Effector memory CD8-positive, alpha-beta T cell (primary cell): ENCODE measurements around the gene LIMS1.
"Not testable (repeated sequence)": the region's sequence is repeated elsewhere in the genome, so short reads cannot be mapped to it uniquely, and the experiment has no call there.

Source experiments
- ATAC-seq: fragments of 150-1000 bp; cut with Tn5 transposase; replicated peaks from 2 replicates; pipeline ENCODE4 v1.10.0; 2021; ENCODE audit warnings: mild to moderate bottlenecking, moderate library complexity
- DNase-seq, 3 experiments: peaks; one replicate each; pipeline ENCODE4 v3.0.0; 2021
- H3K27ac Mint-ChIP-seq, 2 donors: one replicate each; pipeline ENCODE4 v1.8.0; 2022; ENCODE audit warnings: mild to moderate bottlenecking in 2 of 2, mixed read lengths in 2 of 2, moderate library complexity in 2 of 2
- H3K27me3 Mint-ChIP-seq, 2 donors: one replicate each; pipeline ENCODE4 v1.8.0; 2022; ENCODE audit warnings: mixed read lengths in 2 of 2
- H3K36me3 Mint-ChIP-seq: one replicate; pipeline ENCODE4 v1.8.0; 2022; ENCODE audit warnings: mild to moderate bottlenecking, moderate library complexity, mixed read lengths; ENCODE audit not compliant: insufficient read depth
- H3K4me1 Mint-ChIP-seq, 2 donors: one replicate each; pipeline ENCODE4 v1.8.0; 2022; ENCODE audit warnings: low read depth in 2 of 2, mixed read lengths in 2 of 2
- H3K4me3 Mint-ChIP-seq, 2 donors: one replicate each; pipeline ENCODE4 v1.8.0; 2022; ENCODE audit warnings: mild to moderate bottlenecking in 2 of 2, mixed read lengths in 2 of 2, moderate library complexity in 2 of 2
- H3K9me3 Mint-ChIP-seq, 2 donors: one replicate each; pipeline ENCODE4 v1.8.0; 2022; ENCODE audit warnings: mixed read lengths in 2 of 2

The LIMS1 gene

GRCh38 chr2:108597105-108597744 lies 63.0 kb downstream of the LIMS1 start:
- not testable (repeated sequence) for H3K4me3 Mint-ChIP-seq, H3K27me3 Mint-ChIP-seq, H3K36me3 Mint-ChIP-seq, H3K27ac Mint-ChIP-seq, H3K9me3 Mint-ChIP-seq
- ATAC-seq (peak; percentile 91), DNase-seq (peak in 2 of 3 experiments; percentile 15 to 22)
- H3K4me1 Mint-ChIP-seq = peaks cover 12 to 25% of the 10 kb centered on the region in 2 donors

GRCh38 chr2:108601199-108601598 lies 66.9 kb downstream of the LIMS1 start:
- H3K4me3 Mint-ChIP-seq, H3K27ac Mint-ChIP-seq, H3K27me3 Mint-ChIP-seq, H3K9me3 Mint-ChIP-seq, DNase-seq, ATAC-seq, H3K36me3 Mint-ChIP-seq: not testable (repeated sequence)
- peaks cover 2 to 14% of the 10 kb centered on the region in 2 donors for H3K4me1 Mint-ChIP-seq

- H3K36me3 Mint-ChIP-seq = no peaks in the 10 kb centered on the region
- peaks cover 7 to 17% of the 10 kb centered on the region in 2 donors for H3K4me1 Mint-ChIP-seq
- H3K27me3 Mint-ChIP-seq = no peaks in the 10 kb centered on the region
- DNase-seq (no peak), ATAC-seq (no peak)
- H3K27ac Mint-ChIP-seq = no peak overlapping the region
- no peaks in the 10 kb centered on the region for H3K9me3 Mint-ChIP-seq
- H3K4me3 Mint-ChIP-seq = no peak overlapping the region
Measured at GRCh38 chr2:108602422-108602821, 68.2 kb downstream of the LIMS1 start.

GRCh38 chr2:108604196-108604595 lies 69.9 kb downstream of the LIMS1 start:
- ATAC-seq (no peak), DNase-seq (no peak)
- H3K27me3 Mint-ChIP-seq = no peaks in the 10 kb centered on the region
- no peaks in the 10 kb centered on the region for H3K36me3 Mint-ChIP-seq
- H3K4me1 Mint-ChIP-seq = peaks cover 11 to 27% of the 10 kb centered on the region in 2 donors
- H3K27ac Mint-ChIP-seq = no peak overlapping the region
- H3K4me3 Mint-ChIP-seq = no peak overlapping the region
- no peaks in the 10 kb centered on the region for H3K9me3 Mint-ChIP-seq

GRCh38 chr2:108605947-108606346 lies 71.7 kb downstream of the LIMS1 start:
- Mint-ChIP-seq H3K4me3 (no peak overlapping the region), H3K9me3 (no peaks in the 10 kb centered on the region), H3K36me3 (peaks cover 2% of the 10 kb centered on the region), H3K27ac (peak overlapping the region in 1 of 2 donors; percentile 45), H3K4me1 (peaks cover 15 to 34% of the 10 kb centered on the region in 2 donors), H3K27me3 (no peaks in the 10 kb centered on the region)
- DNase-seq = no peak
- ATAC-seq = peak; percentile 46

GRCh38 chr2:108607706-108608301 lies 73.5 kb downstream of the LIMS1 start:
- no peak overlapping the region for H3K4me3 Mint-ChIP-seq
- no peak for ATAC-seq

GRCh38 chr2:108611021-108611420 lies 76.8 kb downstream of the LIMS1 start:
- Mint-ChIP-seq H3K36me3 (peaks cover 9% of the 10 kb centered on the region), H3K9me3 (no peaks in the 10 kb centered on the region), H3K4me3 (peak overlapping the region; percentile 49 to 53), H3K27me3 (no peaks in the 10 kb centered on the region), H3K27ac (peak overlapping the region; percentile 80 to 98), H3K4me1 (peaks cover 43 to 67% of the 10 kb centered on the region in 2 donors)
- ATAC-seq = no peak
- no peak for DNase-seq

More at GRCh38 chr2:108607706-108608301, 73.5 kb downstream of the LIMS1 start:
- Mint-ChIP-seq H3K27ac (no peak overlapping the region), H3K4me1 (peaks cover 23 to 45% of the 10 kb centered on the region in 2 donors), H3K36me3 (peaks cover 4% of the 10 kb centered on the region), H3K27me3 (no peaks in the 10 kb centered on the region), H3K9me3 (no peaks in the 10 kb centered on the region)
- peak in 2 of 3 experiments; percentile 23 to 45 for DNase-seq

- peak; percentile 23 to 39 (median 32) for DNase-seq
- no peaks in the 10 kb centered on the region for H3K9me3 Mint-ChIP-seq
- peaks cover 36 to 68% of the 10 kb centered on the region in 2 donors for H3K4me1 Mint-ChIP-seq
- peak; percentile 79 for ATAC-seq
- H3K27ac Mint-ChIP-seq = peak overlapping the region; percentile 92 to 98
- peak overlapping the region; percentile 71 to 72 for H3K4me3 Mint-ChIP-seq
- H3K27me3 Mint-ChIP-seq = no peaks in the 10 kb centered on the region
- peaks cover 9% of the 10 kb centered on the region for H3K36me3 Mint-ChIP-seq
Measured at GRCh38 chr2:108612153-108612513, 77.9 kb downstream of the LIMS1 start.

GRCh38 chr2:108612514-108613183 lies 78.4 kb downstream of the LIMS1 start:
- peak; percentile 50 to 59 (median 55) for DNase-seq
- Mint-ChIP-seq H3K4me1 (peaks cover 41 to 69% of the 10 kb centered on the region in 2 donors), H3K36me3 (peaks cover 9% of the 10 kb centered on the region), H3K9me3 (no peaks in the 10 kb centered on the region), H3K4me3 (peak overlapping the region; percentile 71 to 72), H3K27me3 (no peaks in the 10 kb centered on the region), H3K27ac (peak overlapping the region; percentile 92 to 98)
- peak; percentile 82 for ATAC-seq

GRCh38 chr2:108613261-108614042 lies 79.2 kb downstream of the LIMS1 start:
- DNase-seq (no peak), ATAC-seq (no peak)
- peak overlapping the region; percentile 28 to 46 for H3K4me3 Mint-ChIP-seq
- peaks cover 44 to 76% of the 10 kb centered on the region in 2 donors for H3K4me1 Mint-ChIP-seq
- peaks cover 9% of the 10 kb centered on the region for H3K36me3 Mint-ChIP-seq
- H3K27ac Mint-ChIP-seq = peak overlapping the region; percentile 92 to 98
- no peaks in the 10 kb centered on the region for H3K9me3 Mint-ChIP-seq
- H3K27me3 Mint-ChIP-seq = no peaks in the 10 kb centered on the region

GRCh38 chr2:108614043-108614545 lies 79.8 kb downstream of the LIMS1 start:
- peak overlapping the region; percentile 19 to 46 for H3K4me3 Mint-ChIP-seq
- H3K9me3 Mint-ChIP-seq = no peaks in the 10 kb centered on the region
- DNase-seq (no peak), ATAC-seq (no peak)
- peak overlapping the region; percentile 92 to 98 for H3K27ac Mint-ChIP-seq
- peaks cover 9% of the 10 kb centered on the region for H3K36me3 Mint-ChIP-seq
- H3K27me3 Mint-ChIP-seq = no peaks in the 10 kb centered on the region
- peaks cover 46 to 77% of the 10 kb centered on the region in 2 donors for H3K4me1 Mint-ChIP-seq

GRCh38 chr2:108614659-108615058 lies 80.4 kb downstream of the LIMS1 start:
- Mint-ChIP-seq H3K27ac (peak overlapping the region; percentile 92 to 98), H3K9me3 (no peaks in the 10 kb centered on the region), H3K27me3 (no peaks in the 10 kb centered on the region), H3K36me3 (peaks cover 9% of the 10 kb centered on the region), H3K4me1 (peaks cover 44 to 75% of the 10 kb centered on the region in 2 donors), H3K4me3 (no peak overlapping the region)
- ATAC-seq (no peak), DNase-seq (no peak)
